B cell (primary cell): Measurements from ENCODE around the gene DPEP2NB.
"Not testable (repeated sequence)": the region's sequence is repeated elsewhere in the genome, so short reads cannot be mapped to it uniquely, and the experiment has no call there.

Experiments used
- EZH2 ChIP-seq: IDR thresholded peaks from 2 replicates; pipeline ENCODE4 v1.6.1; 2012; ENCODE audit warnings: borderline replicate concordance, low read depth, mild to moderate bottlenecking, moderate library complexity, low read length; ENCODE audit not compliant: insufficient read depth, poor library complexity, severe bottlenecking
- TF ChIP-seq, protein P1 (sequence below): fragments of 200-600 bp; IDR thresholded peaks from one replicate; pipeline ENCODE4 v1.8.0; 2022; ENCODE audit warnings: antibody characterized with exemption, mild to moderate bottlenecking

DNA sequence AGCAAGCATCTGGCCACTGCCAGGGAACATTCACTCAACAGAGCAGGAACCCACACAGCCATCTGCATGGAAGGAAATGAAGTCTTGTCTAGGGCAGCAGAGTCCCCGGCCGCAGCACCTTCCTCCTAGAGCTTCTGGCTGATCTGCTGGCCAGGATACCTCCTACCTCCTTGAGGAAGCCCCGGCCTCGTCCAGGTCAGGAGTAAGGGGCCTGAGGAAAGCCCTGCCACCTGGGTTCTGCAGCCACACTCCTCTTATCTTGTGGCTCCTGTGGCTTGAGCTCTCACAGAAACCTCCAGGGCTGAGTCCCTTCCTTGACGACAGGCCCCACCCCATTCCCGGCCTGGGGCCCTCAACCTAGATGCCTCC lies 21.7 kb downstream of the DPEP2NB start:
- TF ChIP-seq, protein P1, sequence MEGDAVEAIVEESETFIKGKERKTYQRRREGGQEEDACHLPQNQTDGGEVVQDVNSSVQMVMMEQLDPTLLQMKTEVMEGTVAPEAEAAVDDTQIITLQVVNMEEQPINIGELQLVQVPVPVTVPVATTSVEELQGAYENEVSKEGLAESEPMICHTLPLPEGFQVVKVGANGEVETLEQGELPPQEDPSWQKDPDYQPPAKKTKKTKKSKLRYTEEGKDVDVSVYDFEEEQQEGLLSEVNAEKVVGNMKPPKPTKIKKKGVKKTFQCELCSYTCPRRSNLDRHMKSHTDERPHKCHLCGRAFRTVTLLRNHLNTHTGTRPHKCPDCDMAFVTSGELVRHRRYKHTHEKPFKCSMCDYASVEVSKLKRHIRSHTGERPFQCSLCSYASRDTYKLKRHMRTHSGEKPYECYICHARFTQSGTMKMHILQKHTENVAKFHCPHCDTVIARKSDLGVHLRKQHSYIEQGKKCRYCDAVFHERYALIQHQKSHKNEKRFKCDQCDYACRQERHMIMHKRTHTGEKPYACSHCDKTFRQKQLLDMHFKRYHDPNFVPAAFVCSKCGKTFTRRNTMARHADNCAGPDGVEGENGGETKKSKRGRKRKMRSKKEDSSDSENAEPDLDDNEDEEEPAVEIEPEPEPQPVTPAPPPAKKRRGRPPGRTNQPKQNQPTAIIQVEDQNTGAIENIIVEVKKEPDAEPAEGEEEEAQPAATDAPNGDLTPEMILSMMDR = not testable (repeated sequence)
- not testable (repeated sequence) for TF ChIP-seq EZH2
